Ovary (tissue), 9 donors: ENCODE results near the gene GABRR2. TPM values are rescaled to one million over a fixed set of nuclear protein-coding genes. Genes with fewer than 3 reads are reported as not detected.

Experiments
- DNase-seq, 5 donors: peaks; one replicate each; pipeline ENCODE4 v3.0.0-alpha.2; 2019 to 2020
- H3K27ac ChIP-seq, 2 donors: fragments of 200-600 bp; one replicate each; pipeline versions ENCODE4 v1.5.1 to v1.8.0; 2019 to 2022
- H3K27me3 ChIP-seq: fragments of 200-600 bp; one replicate; pipeline ENCODE4 v1.8.0; 2022
- H3K36me3 ChIP-seq: fragments of 200-600 bp; sonication (generic); one replicate; pipeline ENCODE4 v1.5.1; 2019
- H3K4me1 ChIP-seq: one replicate; pipeline ENCODE4 v1.8.1; 2013; ENCODE audit warnings: mild to moderate bottlenecking, moderate library complexity; ENCODE audit not compliant: insufficient read depth
- H3K4me3 ChIP-seq: fragments of 200-600 bp; sonication (generic); one replicate; pipeline ENCODE4 v1.5.1; 2017
- H3K9me3 ChIP-seq, 2 donors: fragments of 200-600 bp in 1 of 2; sonication (generic) in 1 of 2; one replicate each; pipeline versions ENCODE4 v1.5.1 to v1.8.1; 2013 to 2019; ENCODE audit warnings: mild to moderate bottlenecking in 1 of 2, moderate library complexity in 1 of 2
- CTCF ChIP-seq, 3 donors: fragments of 450-650 bp in 2 of 3; fragments of 200-600 bp in 1 of 3; IDR thresholded peaks; one replicate each; pipeline versions ENCODE4 v1.5.1 to v1.8.0; 2016 to 2022; ENCODE audit warnings: antibody characterized with exemption in 3 of 3, mild to moderate bottlenecking in 1 of 3
- EP300 ChIP-seq: sonication (generic); formaldehyde crosslinking; IDR thresholded peaks from one replicate; pipeline ENCODE4 v1.6.1; 2017; ENCODE audit warnings: antibody characterized with exemption
- POLR2A ChIP-seq: fragments of 450-650 bp; IDR thresholded peaks from one replicate; pipeline ENCODE4 v1.6.1; 2017; ENCODE audit warnings: antibody characterized with exemption, mild to moderate bottlenecking, moderate library complexity
- WGBS, 3 donors: extraction: QIAGEN DNeasy Blood & Tissue Kit in 1 of 3; methylation state at CpG; one replicate each; pipeline versions ENCODE4 v1.1.5 to v1.1.7; 2013 to 2017; 5-methylcytosine and 5-hydroxymethylcytosine counted together
- intact Hi-C, 4 donors: fragments of 100-400 bp; cut with DNase I; formaldehyde crosslinking; loops; one replicate each; pipeline versions ENCODE4 v1.11.0 to v1.15.1; 2022 to 2023
- polyA plus RNA-seq, 2 donors: library from polyadenylated mRNA; stranded (reverse); fragments of 200-250 nt in 1 of 2; fragments of 350-450 nt in 1 of 2; fragmentation: Illumina TruSeq in 1 of 2; extraction: RNeasy Lipid Tissue Mini Kit (QIAGEN cat#74804) in 1 of 2; gene quantifications; one replicate each; pipeline ENCODE4 v1.2.3, GENCODE V29; 2013 to 2014
- total RNA-seq, 7 donors: library from RNA; depleted of rRNA in 2 of 7; stranded (reverse); fragments of >200 nt in 2 of 7; fragmentation: NEBNext Ultra II Directional in 3 of 7; extraction: Animal tissue kit (Norgen Biotek cat#: 25700) in 3 of 7; gene quantifications; one replicate each; pipeline versions ENCODE4 v1.1.0 to v1.2.4, GENCODE V29; 2016 to 2023
- donor health status: DM: no; HTN: no; CAD: no; lungs with moderate emphysema.
- donor health status: DM: no; HTN: no; CAD: no.
- donor health status: Bipolar disorder and iron deficiency.
- donor health status: DM: yes; HTN: yes; CAD: no.
- donor health status: DM: no; HTN: no; CAD: no.
- donor health status: DM: yes; HTN: yes; CAD: no.

GABRR2 gene
- total and polyA plus RNA-seq, 9 donors, result 0.24 to 1.1 (median 0.52) TPM; not detected in 1

GRCh38 chr6:89282749-89283148 lies 32.4 kb downstream of the GABRR2 start:
- intact Hi-C loops, result no loop called here
- Histone ChIP-seq H3K27ac (no peak overlapping the region), H3K4me3 (no peak overlapping the region), H3K27me3 (no peaks in the 10 kb centered on the region), H3K36me3 (no peaks in the 10 kb centered on the region), H3K4me1 (no peaks in the 10 kb centered on the region), H3K9me3 (no peaks in the 10 kb centered on the region)
- WGBS, 3 donors, result 89 to 90% (median 89%) methylated on average over 9 of the region's 9 CpGs
- DNase-seq, result no peak
- TF ChIP-seq CTCF (IDR thresholded peaks at IDR 0.05) (no peak), EP300 (no peak)

DNA sequence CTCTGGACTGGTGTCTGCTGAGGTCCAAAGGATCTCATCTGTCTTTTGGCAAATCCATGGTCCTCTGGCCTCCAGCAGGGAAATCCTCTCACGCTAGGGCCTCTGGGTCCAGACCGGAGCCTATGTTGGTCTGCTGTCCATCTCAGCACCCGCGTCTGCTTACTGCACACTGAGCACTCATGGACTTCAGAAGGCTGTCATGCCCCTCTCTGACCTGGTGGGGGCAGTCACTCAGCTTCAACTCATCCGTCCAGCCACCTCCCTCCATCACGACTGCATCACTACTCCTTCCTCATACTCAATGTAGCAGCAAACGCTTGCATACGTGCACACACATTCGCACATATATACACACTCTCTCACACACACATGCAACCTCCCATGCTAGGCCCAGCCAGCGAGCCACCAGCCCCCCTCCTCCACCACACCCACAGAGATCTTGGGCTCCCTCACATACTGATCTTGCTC lies 33.3 kb downstream of the GABRR2 start:
- Histone ChIP-seq H3K4me1 (no peaks in the 10 kb centered on the region), H3K9me3 (no peaks in the 10 kb centered on the region), H3K27me3 (no peaks in the 10 kb centered on the region), H3K4me3 (no peak overlapping the region), H3K36me3 (no peaks in the 10 kb centered on the region), H3K27ac (no peak overlapping the region)
- WGBS, 3 donors, result 63 to 76% (median 72%) methylated on average over 10 of the region's 10 CpGs
- intact Hi-C loops, result no loop called here
- TF ChIP-seq POLR2A (no peak), EP300 (no peak)
- DNase-seq, result no peak

GRCh38 chr6:89278956-89279355 lies 36.1 kb downstream of the GABRR2 start:
- DNase-seq, result no peak
- intact Hi-C loops, result no loop called here
- Histone ChIP-seq H3K36me3 (no peaks in the 10 kb centered on the region), H3K27me3 (no peaks in the 10 kb centered on the region), H3K4me1 (no peaks in the 10 kb centered on the region), H3K9me3 (no peaks in the 10 kb centered on the region), H3K4me3 (no peak overlapping the region), H3K27ac (no peak overlapping the region)
- WGBS, 3 donors, result 85 to 89% (median 89%) methylated on average over 9 of the region's 9 CpGs
- no peak for TF ChIP-seq POLR2A
- no peak for TF ChIP-seq CTCF (IDR thresholded peaks at IDR 0.05)
- no peak for TF ChIP-seq EP300

DNA sequence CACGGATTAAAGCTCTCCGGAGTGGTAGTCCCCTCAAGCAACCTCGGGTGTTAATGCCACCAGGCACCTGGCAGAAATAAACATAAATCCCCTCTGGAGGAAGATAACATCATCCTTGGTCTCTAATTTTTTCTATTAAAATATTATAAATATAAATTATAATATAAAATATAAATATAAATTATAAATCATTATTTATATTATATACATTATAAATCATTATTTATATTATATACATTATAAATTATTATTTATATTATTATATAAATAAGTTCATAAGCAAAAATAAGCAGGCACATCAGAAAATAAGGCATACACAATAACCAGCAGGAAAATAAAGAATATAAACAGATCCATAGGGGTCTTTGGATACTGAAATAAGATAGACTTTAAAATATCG lies 39.2 kb downstream of the GABRR2 start:
- intact Hi-C loops, result no loop called here
- no peaks in the 10 kb centered on the region for H3K36me3 ChIP-seq
- H3K4me1 ChIP-seq, result no peaks in the 10 kb centered on the region
- no peaks in the 10 kb centered on the region for H3K9me3 ChIP-seq
- H3K4me3 ChIP-seq, result no peak overlapping the region
- WGBS, 3 donors, result 80 to 94% (median 84%) methylated on average over 4 of the region's 4 CpGs
- no peaks in the 10 kb centered on the region for H3K27me3 ChIP-seq
- no peak for DNase-seq
- H3K27ac ChIP-seq, result no peak overlapping the region
- TF ChIP-seq POLR2A (no peak), EP300 (no peak), CTCF (IDR thresholded peaks at IDR 0.05) (no peak)

GRCh38 chr6:89273816-89274215 lies 41.3 kb downstream of the GABRR2 start:
- WGBS, 3 donors, result 76 to 78% (median 77%) methylated on average over 3 of the region's 3 CpGs
- H3K4me3 ChIP-seq, result no peak overlapping the region
- H3K27ac ChIP-seq, result no peak overlapping the region
- no peaks in the 10 kb centered on the region for H3K9me3 ChIP-seq
- H3K36me3 ChIP-seq, result no peaks in the 10 kb centered on the region
- H3K27me3 ChIP-seq, result no peaks in the 10 kb centered on the region
- intact Hi-C loops, result no loop called here
- no peak for DNase-seq
- H3K4me1 ChIP-seq, result no peaks in the 10 kb centered on the region
- no peak for TF ChIP-seq EP300
- no peak for TF ChIP-seq CTCF (IDR thresholded peaks at IDR 0.05)
- TF ChIP-seq POLR2A, result no peak
